ENCODE data around the gene ITGA1.

GRCh38 chr5:52767217-52767743 is 20.4 kb upstream of the ITGA1 start:
- TF ChIP-seq CTCF (IDR thresholded peaks at IDR 0.05; ENCODE audit: low read depth, low read length), result no peak
- no peak for TF ChIP-seq EZH2phosphoT487 (IDR thresholded peaks at IDR 0.05; ENCODE audit: low read depth)
